ENCODE measurements around the gene TWNK. TPM values are rescaled to one million over a fixed set of nuclear protein-coding genes. Genes with fewer than 3 reads are reported as not detected.
"Not testable (repeated sequence)": the region's sequence is repeated elsewhere in the genome, so short reads cannot be mapped to it uniquely, and the experiment has no call there.

The TWNK gene
- total RNA-seq, 1 experiment from 2014 or later, result 27.3 TPM

DNA sequence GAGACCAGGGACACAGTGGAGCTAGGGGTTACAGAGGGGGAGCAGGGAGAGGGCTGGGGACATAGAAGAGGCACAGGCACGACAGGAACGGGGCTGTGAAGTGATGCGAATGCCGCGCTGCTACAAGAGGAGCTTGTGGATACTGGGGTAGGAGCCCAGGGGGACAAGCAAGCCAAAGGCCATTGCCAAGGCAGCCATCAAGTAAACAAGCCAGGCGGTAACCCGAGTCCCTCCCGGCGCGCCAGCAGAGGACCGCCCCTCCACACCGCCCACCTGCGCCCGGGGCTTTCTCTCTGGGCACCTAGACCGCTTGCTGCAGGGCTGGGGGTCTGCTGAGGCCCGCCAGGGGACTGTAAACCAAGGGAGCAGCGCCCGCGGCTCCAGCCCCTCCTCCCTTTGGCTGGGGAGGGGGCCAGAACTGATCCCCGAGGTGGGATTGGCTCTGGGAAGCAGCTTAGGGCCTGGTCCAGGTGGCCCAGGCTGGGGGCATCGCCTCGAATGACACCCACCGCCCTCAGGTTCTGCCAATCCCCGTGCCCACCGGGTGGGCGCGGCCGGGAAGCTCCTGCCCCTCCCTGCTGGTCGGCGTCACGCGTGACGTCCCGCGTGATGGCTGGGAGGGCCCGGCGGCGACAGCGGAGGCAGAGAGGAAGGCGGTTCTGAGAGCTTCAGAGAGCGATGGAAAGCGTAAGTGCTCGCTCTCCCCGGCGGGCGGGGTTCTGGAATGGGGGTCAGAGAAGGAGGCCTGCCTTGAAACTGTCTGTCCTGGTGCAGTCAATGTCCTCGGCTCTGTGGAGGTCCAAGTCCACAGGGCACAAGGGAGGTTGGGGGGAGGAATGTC, 44.7 kb downstream of the TWNK start:
- Histone ChIP-seq H3K4me3 (peak overlapping the region; percentile 53), H3K27me3 (no peaks in the 10 kb centered on the region), H3K36me3 (no peaks in the 10 kb centered on the region), H3K4me1 (peaks cover 44% of the 10 kb centered on the region), H3K27ac (peak overlapping the region; percentile 31), H3K9me3 (replicated peaks) (no peaks in the 10 kb centered on the region)
- peak; percentile 54 to 60 for DNase-seq

DNA sequence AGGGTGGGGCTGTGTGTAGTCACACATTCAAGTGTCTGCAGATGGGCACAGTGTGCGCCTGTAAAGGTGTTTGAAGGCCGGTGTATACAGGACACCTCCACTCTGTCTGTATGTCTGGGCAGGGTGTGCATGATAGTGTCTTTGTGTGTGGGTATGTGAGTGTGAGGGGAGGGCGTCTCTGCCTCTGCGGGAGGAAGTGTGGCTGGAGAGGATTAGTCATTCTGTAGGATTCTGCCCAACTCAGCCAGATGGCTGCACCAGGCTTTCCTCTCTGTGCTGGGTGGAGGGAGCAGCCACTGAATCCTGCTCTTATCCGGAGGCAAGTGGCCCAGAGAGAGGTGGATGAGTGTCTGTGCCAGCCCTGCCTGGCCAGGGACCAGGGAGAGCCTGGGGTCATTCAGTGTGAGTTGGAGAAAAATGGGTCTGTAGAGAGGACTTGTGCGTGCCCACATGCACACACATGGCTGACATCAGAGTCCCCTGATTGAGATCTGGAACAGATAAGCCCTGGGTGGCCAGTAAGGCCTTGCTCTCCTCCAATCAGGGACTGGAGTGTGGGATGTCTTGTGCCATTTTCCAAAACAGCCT, 45.4 kb downstream of the TWNK start:
- Histone ChIP-seq H3K4me3 (peak overlapping the region; percentile 53), H3K9me3 (replicated peaks) (no peaks in the 10 kb centered on the region), H3K27me3 (no peaks in the 10 kb centered on the region), H3K27ac (peak overlapping the region; percentile 31), H3K4me1 (peaks cover 38% of the 10 kb centered on the region), H3K36me3 (no peaks in the 10 kb centered on the region)
- peak; percentile 78 to 81 for DNase-seq

DNA sequence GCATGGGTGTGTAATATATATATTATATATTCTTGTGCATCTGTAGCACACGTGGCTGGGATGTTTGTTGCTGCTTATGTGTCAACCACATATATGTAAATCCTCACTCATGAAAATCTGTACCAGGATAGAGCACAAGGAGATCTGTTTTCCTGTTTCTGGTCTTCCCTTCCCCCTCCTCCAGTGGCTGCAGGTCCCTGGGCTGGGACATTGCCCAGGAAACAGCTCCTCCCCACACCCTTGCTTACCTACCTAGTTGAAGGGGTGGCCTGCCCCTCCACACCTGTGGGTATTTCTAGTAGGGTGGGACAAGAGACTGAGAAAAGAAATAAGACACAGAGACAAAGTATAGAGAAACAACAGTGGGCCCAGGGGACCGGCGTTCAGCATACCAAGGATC, 45.9 kb downstream of the TWNK start:
- H3K27me3 ChIP-seq, result no peaks in the 10 kb centered on the region
- DNase-seq, result no peak
- no peaks in the 10 kb centered on the region for H3K36me3 ChIP-seq
- H3K27ac ChIP-seq, result no peak overlapping the region; the same call in 1 of the 2 replicates
- H3K4me1 ChIP-seq, result peaks cover 34% of the 10 kb centered on the region
- no peaks in the 10 kb centered on the region for H3K9me3 ChIP-seq (replicated peaks)
- H3K4me3 ChIP-seq, result peak overlapping the region; percentile 53; the same call in 1 of the 2 replicates

DNA sequence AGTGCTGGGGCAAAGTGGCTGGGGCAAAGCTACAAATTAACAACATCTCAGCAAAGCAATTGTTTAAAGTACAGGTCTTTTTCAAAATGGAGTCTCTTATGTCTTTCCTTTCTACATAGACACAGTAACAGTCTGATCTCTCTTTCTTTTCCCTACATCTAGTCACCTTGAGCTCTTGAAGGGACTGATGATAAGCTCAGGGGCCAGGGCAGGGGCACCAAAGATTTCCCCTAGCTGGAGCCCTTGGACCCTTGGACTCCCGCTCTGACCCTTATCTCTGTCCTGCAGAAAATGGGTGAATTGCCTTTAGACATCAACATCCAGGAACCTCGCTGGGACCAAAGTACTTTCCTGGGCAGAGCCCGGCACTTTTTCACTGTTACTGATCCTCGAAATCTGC, 47.1 kb downstream of the TWNK start:
- H3K9me3 ChIP-seq (replicated peaks); DNase-seq: not testable (repeated sequence)
- peaks cover 24% of the 10 kb centered on the region for H3K4me1 ChIP-seq

DNA sequence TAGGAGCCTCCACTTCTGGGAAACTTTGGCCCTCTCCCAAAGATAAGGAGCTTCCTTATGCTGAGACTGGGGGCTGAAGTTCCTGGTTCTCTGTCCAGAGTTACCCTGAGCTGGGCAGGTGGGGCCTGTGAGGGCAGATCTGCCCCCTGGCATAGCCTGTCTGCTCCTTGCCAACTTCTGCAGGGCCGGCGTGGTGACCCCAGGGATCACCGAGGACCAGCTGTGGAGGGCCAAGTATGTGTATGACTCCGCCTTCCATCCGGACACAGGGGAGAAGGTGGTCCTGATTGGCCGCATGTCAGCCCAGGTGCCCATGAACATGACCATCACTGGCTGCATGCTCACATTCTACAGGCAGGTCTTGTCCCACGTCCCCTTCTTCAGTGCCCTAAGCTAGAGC, 48.0 kb downstream of the TWNK start:
- DNase-seq, result no peak
- H3K36me3 ChIP-seq, result no peaks in the 10 kb centered on the region

More for the DNA sequence above, 47.1 kb downstream of the TWNK start:
- not testable (repeated sequence) for H3K4me3 ChIP-seq, H3K36me3 ChIP-seq, H3K27ac ChIP-seq, H3K27me3 ChIP-seq

GRCh38 chr10:101035916-101036702, 48.8 kb downstream of the TWNK start:
- no peaks in the 10 kb centered on the region for H3K36me3 ChIP-seq
- DNase-seq, result no peak

More for the DNA sequence above, 48.0 kb downstream of the TWNK start:
- Histone ChIP-seq H3K4me1 (peaks cover 17% of the 10 kb centered on the region), H3K4me3 (no peak overlapping the region), H3K27ac (no peak overlapping the region), H3K27me3 (no peaks in the 10 kb centered on the region), H3K9me3 (replicated peaks) (no peaks in the 10 kb centered on the region)

DNA sequence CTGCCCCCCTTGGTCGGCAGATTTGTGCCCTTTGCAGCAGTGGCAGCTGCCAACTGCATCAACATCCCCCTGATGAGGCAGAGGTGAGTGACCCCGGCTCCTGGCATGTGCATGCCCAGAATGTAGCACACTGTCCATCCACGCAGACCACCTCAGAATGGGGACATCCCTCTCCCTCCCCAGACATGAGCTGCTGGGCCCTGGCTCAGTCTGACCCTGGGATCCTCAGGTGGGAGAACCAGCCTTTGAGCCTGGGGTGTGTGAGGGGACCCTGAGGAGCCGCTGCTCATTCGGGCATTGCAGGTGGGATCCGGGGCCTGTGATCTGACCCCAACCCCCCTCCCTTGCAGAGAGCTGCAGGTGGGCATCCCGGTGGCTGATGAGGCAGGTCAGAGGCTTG, 49.4 kb downstream of the TWNK start:
- no peak for DNase-seq
- H3K36me3 ChIP-seq, result no peaks in the 10 kb centered on the region

More at GRCh38 chr10:101035916-101036702, 48.8 kb downstream of the TWNK start:
- Histone ChIP-seq H3K9me3 (replicated peaks) (no peaks in the 10 kb centered on the region), H3K27ac (no peak overlapping the region), H3K4me1 (peaks cover 15% of the 10 kb centered on the region), H3K4me3 (no peak overlapping the region), H3K27me3 (no peaks in the 10 kb centered on the region)

DNA sequence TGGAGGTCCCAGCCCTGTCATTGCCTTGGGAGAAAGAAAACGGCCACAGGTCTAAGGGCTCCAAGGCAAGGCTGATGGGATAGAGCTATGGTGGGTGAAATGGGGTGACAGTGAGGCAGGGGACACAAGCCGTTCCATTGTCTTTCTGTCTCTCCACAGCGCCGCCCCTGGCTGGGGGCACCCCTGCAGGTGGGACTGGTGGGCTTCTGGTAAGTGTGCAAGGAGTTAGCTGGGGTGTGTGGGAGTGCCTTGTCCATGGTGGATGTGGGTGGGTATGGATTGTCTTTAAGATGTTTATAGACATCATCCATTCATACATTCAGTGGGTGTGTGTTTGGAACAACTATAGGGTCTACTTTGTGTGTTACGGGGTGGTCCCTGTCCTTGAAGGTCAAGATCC, 51.1 kb downstream of the TWNK start:
- Histone ChIP-seq H3K4me3 (no peak overlapping the region), H3K27me3 (no peaks in the 10 kb centered on the region), H3K9me3 (replicated peaks) (no peaks in the 10 kb centered on the region), H3K4me1 (peaks cover 11% of the 10 kb centered on the region), H3K36me3 (no peaks in the 10 kb centered on the region), H3K27ac (no peak overlapping the region)
- no peak for DNase-seq

More for the DNA sequence above, 49.4 kb downstream of the TWNK start:
- Histone ChIP-seq H3K27me3 (no peaks in the 10 kb centered on the region), H3K9me3 (replicated peaks) (no peaks in the 10 kb centered on the region), H3K4me1 (peaks cover 13% of the 10 kb centered on the region), H3K27ac (no peak overlapping the region), H3K4me3 (no peak overlapping the region)

GRCh38 chr10:101040061-101040460, 52.7 kb downstream of the TWNK start:
- no peak overlapping the region for H3K4me3 ChIP-seq
- H3K27ac ChIP-seq, result no peak overlapping the region
- H3K9me3 ChIP-seq (replicated peaks), result no peaks in the 10 kb centered on the region
- no peaks in the 10 kb centered on the region for H3K36me3 ChIP-seq
- H3K27me3 ChIP-seq, result no peaks in the 10 kb centered on the region
- peaks cover 17% of the 10 kb centered on the region for H3K4me1 ChIP-seq
- no peak for DNase-seq

GRCh38 chr10:101040851-101041250, 53.5 kb downstream of the TWNK start:
- Histone ChIP-seq H3K27ac (no peak overlapping the region), H3K27me3 (no peaks in the 10 kb centered on the region), H3K4me3 (no peak overlapping the region), H3K4me1 (peaks cover 17% of the 10 kb centered on the region), H3K9me3 (replicated peaks) (no peaks in the 10 kb centered on the region), H3K36me3 (no peaks in the 10 kb centered on the region)
- peak in 1 of 2 experiments; percentile 20 for DNase-seq

GRCh38 chr10:101041252-101041761, 54.0 kb downstream of the TWNK start:
- Histone ChIP-seq H3K27me3 (no peaks in the 10 kb centered on the region), H3K4me1 (peaks cover 17% of the 10 kb centered on the region), H3K36me3 (no peaks in the 10 kb centered on the region), H3K27ac (no peak overlapping the region), H3K9me3 (replicated peaks) (no peaks in the 10 kb centered on the region), H3K4me3 (no peak overlapping the region)
- DNase-seq, result peak; percentile 90 to 96

- Histone ChIP-seq H3K27me3 (no peaks in the 10 kb centered on the region), H3K4me3 (peak overlapping the region; percentile 60), H3K4me1 (peaks cover 17% of the 10 kb centered on the region), H3K9me3 (replicated peaks) (no peaks in the 10 kb centered on the region), H3K36me3 (no peaks in the 10 kb centered on the region), H3K27ac (no peak overlapping the region; the same call in 1 of the 2 replicates)
- DNase-seq, result no peak
Measured at GRCh38 chr10:101042118-101042517, 54.8 kb downstream of the TWNK start.

DNA sequence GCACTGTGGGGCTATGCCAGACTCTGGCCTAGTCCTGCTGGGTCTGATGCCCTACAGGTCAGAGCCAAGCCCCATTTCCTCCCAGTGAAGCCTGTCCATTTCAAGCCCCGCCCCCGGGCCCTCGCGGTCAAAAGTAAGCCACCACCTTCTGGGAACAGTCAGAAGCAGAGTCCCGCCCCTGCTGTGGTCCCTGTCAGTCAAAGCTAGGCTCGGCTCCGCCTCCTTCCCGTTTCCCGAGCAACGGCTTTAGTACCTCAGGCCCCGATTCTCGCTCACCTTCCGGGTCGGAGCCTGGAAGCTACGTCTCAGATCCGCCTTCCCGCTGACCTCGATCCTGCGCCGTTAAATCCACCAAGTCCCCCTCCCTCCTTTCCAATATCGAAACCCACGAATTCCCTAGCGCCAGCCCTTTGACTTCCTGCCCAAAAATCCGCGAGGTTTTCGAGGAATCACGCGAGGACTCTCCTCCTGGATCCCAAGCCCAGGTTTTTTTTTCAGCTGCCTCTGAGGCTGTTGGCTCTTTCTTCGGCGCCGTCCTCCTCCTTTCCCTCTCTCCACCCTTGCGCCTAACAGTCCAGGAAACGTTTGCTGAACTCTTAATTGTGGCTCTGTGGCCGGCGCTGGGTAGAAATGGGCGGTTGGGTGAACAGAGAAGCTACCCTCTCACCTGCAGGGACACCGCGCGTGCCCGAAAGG, 55.5 kb downstream of the TWNK start:
- Histone ChIP-seq H3K9me3 (replicated peaks) (no peaks in the 10 kb centered on the region), H3K27me3 (no peaks in the 10 kb centered on the region)
- peak; percentile 98 for DNase-seq

GRCh38 chr10:101043363-101043707, 56.0 kb downstream of the TWNK start:
- H3K4me1 ChIP-seq, result peaks cover 17% of the 10 kb centered on the region
- H3K9me3 ChIP-seq (replicated peaks), result no peaks in the 10 kb centered on the region
- DNase-seq, result peak in 1 of 2 experiments; percentile 58
- peak overlapping the region; percentile 60 for H3K4me3 ChIP-seq
- H3K36me3 ChIP-seq, result no peaks in the 10 kb centered on the region
- H3K27ac ChIP-seq, result peak overlapping the region; percentile 75
- H3K27me3 ChIP-seq, result no peaks in the 10 kb centered on the region

More for the DNA sequence above, 55.5 kb downstream of the TWNK start:
- H3K4me3 ChIP-seq, result peak overlapping the region; percentile 60
- H3K36me3 ChIP-seq, result no peaks in the 10 kb centered on the region
- H3K27ac ChIP-seq, result peak overlapping the region; percentile 75
- peaks cover 17% of the 10 kb centered on the region for H3K4me1 ChIP-seq

Data from SJCRH30 (cell line).